K562 (cell line): Measurements from ENCODE around the gene ZSWIM1.

Source experiments
- CC2D1A ChIP-seq: fragments of 450-650 bp; IDR thresholded peaks from 2 replicates; pipeline ENCODE4 v1.6.1; 2017; ENCODE audit warnings: mild to moderate bottlenecking
- ELF1 ChIP-seq: fragments of 200-800 bp; sonication (Bioruptor generic); IDR thresholded peaks from 2 replicates; pipeline ENCODE4 v1.6.1; 2016; ENCODE audit warnings: missing genetic modification characterization, missing compliant biosample characterization
- MAZ ChIP-seq, 2 experiments: fragments of 450-650 bp in 1 of 2; sonication (generic) in 1 of 2; formaldehyde crosslinking; IDR thresholded peaks in 1 of 2; conservative IDR thresholded peaks in 1 of 2; 2 replicates each; pipeline versions ENCODE4 v1.4.0 to v1.5.0; 2020; ENCODE audit warnings: mild to moderate bottlenecking in 1 of 2, missing genetic modification reagents in 1 of 2
- NBN ChIP-seq: fragments of 450-650 bp; IDR thresholded peaks from 2 replicates; pipeline ENCODE4 v1.6.1; 2016; ENCODE audit warnings: low read depth, mild to moderate bottlenecking
- ZNF24 ChIP-seq: fragments of 450-650 bp; IDR thresholded peaks from 2 replicates; pipeline ENCODE4 v1.6.1; 2016

DNA sequence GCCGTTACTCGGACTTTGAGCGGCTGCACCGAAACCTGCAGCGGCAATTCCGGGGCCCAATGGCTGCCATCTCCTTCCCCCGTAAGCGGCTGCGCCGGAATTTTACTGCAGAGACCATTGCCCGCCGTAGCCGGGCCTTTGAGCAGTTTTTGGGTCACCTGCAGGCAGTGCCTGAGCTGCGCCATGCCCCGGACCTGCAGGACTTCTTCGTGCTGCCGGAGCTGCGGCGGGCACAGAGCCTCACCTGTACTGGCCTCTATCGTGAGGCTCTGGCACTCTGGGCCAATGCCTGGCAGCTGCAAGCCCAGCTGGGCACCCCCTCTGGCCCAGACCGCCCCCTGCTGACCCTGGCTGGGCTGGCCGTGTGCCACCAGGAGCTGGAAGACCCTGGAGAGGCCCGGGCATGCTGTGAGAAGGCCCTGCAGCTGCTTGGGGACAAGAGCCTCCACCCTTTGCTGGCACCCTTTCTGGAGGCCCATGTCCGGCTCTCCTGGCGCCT lies 40.3 kb upstream of the ZSWIM1 start:
- TF ChIP-seq MAZ (CRISPR knock-in tag; conservative IDR thresholded peaks at IDR 0.05 in 1 of 2, IDR thresholded peaks at IDR 0.05 in 1 of 2) (no peak), CC2D1A (no peak), ZNF24 (no peak), ELF1 (tag) (no peak), NBN (no peak)
